ENCODE measurements around the gene HMCN2.

GRCh38 chr9:130395810-130396435 lies 130.4 kb downstream of the HMCN2 start:
- no peak for TF ChIP-seq CTCF (IDR thresholded peaks at IDR 0.05; ENCODE audit: low read depth, low read length, missing input control)
- TF ChIP-seq TAF1 (conservative IDR thresholded peaks at IDR 0.05) = no peak
- TF ChIP-seq RAD21 (IDR thresholded peaks at IDR 0.05) = no peak
- no peak for TF ChIP-seq NR2F2 (IDR thresholded peaks at IDR 0.05)
- no peak for TF ChIP-seq SP1 (IDR thresholded peaks at IDR 0.05)
- no peak for TF ChIP-seq EGR1 (IDR thresholded peaks at IDR 0.05; ENCODE audit: low read depth in 2 of 2)
- no peak for TF ChIP-seq YY1 (IDR thresholded peaks at IDR 0.05)
- no peak for TF ChIP-seq ATF3 (IDR thresholded peaks at IDR 0.05)
- TF ChIP-seq RXRA (IDR thresholded peaks at IDR 0.05) = no peak
- no peak for TF ChIP-seq ZBTB33 (IDR thresholded peaks at IDR 0.05)
- no peak for TF ChIP-seq MAX (IDR thresholded peaks at IDR 0.05)
- no peak for TF ChIP-seq FOXA1 (IDR thresholded peaks at IDR 0.05)
- no peak for TF ChIP-seq GABPA (IDR thresholded peaks at IDR 0.05 in 1 of 2, conservative IDR thresholded peaks at IDR 0.05 in 1 of 2)

Measured in liver (tissue), 3 donors.